Measurements from ENCODE around the gene RAD1. TPM values are rescaled to one million over a fixed set of nuclear protein-coding genes. Genes with fewer than 3 reads are reported as not detected.

The RAD1 gene
- total RNA-seq (2021) (28.4 to 33.4 TPM (median 28.5 TPM) in 3 replicates), Bru-seq, nascent RNA (percentile 93 among the genes with signal in this experiment)
- long read RNA-seq, experiment 1, full-length matches to known transcripts = 100 of 138 reads
- long read RNA-seq, experiment 1, partial matches to known transcripts = 11 of 138 reads
- long read RNA-seq, experiment 1, other reads (novel, unspliced or antisense) = 27 of 138 reads
- long read RNA-seq, experiment 2, full-length matches to known transcripts = 22 of 43 reads
- long read RNA-seq, experiment 2, partial matches to known transcripts = 3 of 43 reads
- long read RNA-seq, experiment 2, other reads (novel, unspliced or antisense) = 18 of 43 reads
- long read RNA-seq, experiment 3, full-length matches to known transcripts = 120 of 154 reads
- long read RNA-seq, experiment 3, partial matches to known transcripts = 11 of 154 reads
- long read RNA-seq, experiment 3, other reads (novel, unspliced or antisense) = 23 of 154 reads

GRCh38 chr5:34915139-34915855, at the start of gene RAD1, which contains the start of gene BRIX1:
RAD1 (minus strand) TSS chr5:34915504; CDS start chr5:34914892, 612 bp downstream.
BRIX1 (plus strand) TSS chr5:34915711; CDS start chr5:34915739, 28 bp downstream.
- ChIA-PET CTCF (interaction anchor here (0.9 to 2.2 kb wide), 10 partner anchors 14 to 440 kb away, joined by 3 to 19 read pairs (median 7); partner anchors contain the start of genes DNAJC21 and TTC23L), POLR2A (interaction anchor here (0.9 to 3.4 kb wide), 9 partner anchors 9 to 440 kb away, joined by 3 to 59 read pairs (median 4); partner anchors contain the start of genes DNAJC21 and TTC23L)
- H3K27ac Mint-ChIP-seq = no peak within 1 kb of the TSS
- no peaks in the 10 kb centered on the region for H3K9me3 Mint-ChIP-seq
- H3K4me3 Mint-ChIP-seq = no peak within 1 kb of the TSS
- ATAC-seq (peak; percentile 99), DNase-seq (ENCODE audit: low spot score) (peak; percentile 96)
- H3K36me3 Mint-ChIP-seq = peaks cover 28% of the 10 kb centered on the region
- peaks cover 25% of the 10 kb centered on the region for H3K4me1 Mint-ChIP-seq
- H3K27me3 Mint-ChIP-seq (ENCODE audit: low read depth) = no peaks in the 10 kb centered on the region
- TF ChIP-seq SMAD4 (CRISPR knock-in tag; IDR thresholded peaks at IDR 0.05) (no peak), ZNF317 (CRISPR knock-in tag; IDR thresholded peaks at IDR 0.05; ENCODE audit: borderline replicate concordance, low read depth) (peak; percentile 45; the same call in 1 of the 2 replicates), IRF2 (CRISPR knock-in tag; IDR thresholded peaks at IDR 0.05; ENCODE audit: borderline replicate concordance, low read depth) (no peak), GRHL2 (CRISPR knock-in tag; IDR thresholded peaks at IDR 0.05; ENCODE audit: insufficient replicate concordance, severe bottlenecking) (no peak), OVOL2 (CRISPR knock-in tag; IDR thresholded peaks at IDR 0.05; ENCODE audit: borderline replicate concordance) (no peak), NR1H2 (CRISPR knock-in tag; IDR thresholded peaks at IDR 0.05) (no peak), ZBTB43 (CRISPR knock-in tag; IDR thresholded peaks at IDR 0.05) (no peak; the same call in 1 of the 2 replicates), USF1 (CRISPR knock-in tag; IDR thresholded peaks at IDR 0.05) (peak; percentile 42; the same call in 1 of the 2 replicates), NR3C1 (CRISPR knock-in tag; conservative IDR thresholded peaks at IDR 0.05; ENCODE audit: low read depth) (no peak), MYBL2 (CRISPR knock-in tag; IDR thresholded peaks at IDR 0.05) (peak; percentile 78), ZNF263 (CRISPR knock-in tag; IDR thresholded peaks at IDR 0.05; ENCODE audit: low read depth) (no peak), NFYB (CRISPR knock-in tag; conservative IDR thresholded peaks at IDR 0.05; ENCODE audit: low read depth) (no peak), STAT6 (CRISPR knock-in tag; conservative IDR thresholded peaks at IDR 0.05; ENCODE audit: low read depth) (no peak), ESRRA (CRISPR knock-in tag; IDR thresholded peaks at IDR 0.05; ENCODE audit: borderline replicate concordance) (no peak), ZNF396 (CRISPR knock-in tag; IDR thresholded peaks at IDR 0.05; ENCODE audit: borderline replicate concordance) (no peak), RELA (CRISPR knock-in tag; IDR thresholded peaks at IDR 0.05; ENCODE audit: borderline replicate concordance) (no peak), NFATC4 (CRISPR knock-in tag; IDR thresholded peaks at IDR 0.05) (no peak), PRDM15 (CRISPR knock-in tag; IDR thresholded peaks at IDR 0.05) (no peak)
- TF ChIP-seq, protein P1, sequence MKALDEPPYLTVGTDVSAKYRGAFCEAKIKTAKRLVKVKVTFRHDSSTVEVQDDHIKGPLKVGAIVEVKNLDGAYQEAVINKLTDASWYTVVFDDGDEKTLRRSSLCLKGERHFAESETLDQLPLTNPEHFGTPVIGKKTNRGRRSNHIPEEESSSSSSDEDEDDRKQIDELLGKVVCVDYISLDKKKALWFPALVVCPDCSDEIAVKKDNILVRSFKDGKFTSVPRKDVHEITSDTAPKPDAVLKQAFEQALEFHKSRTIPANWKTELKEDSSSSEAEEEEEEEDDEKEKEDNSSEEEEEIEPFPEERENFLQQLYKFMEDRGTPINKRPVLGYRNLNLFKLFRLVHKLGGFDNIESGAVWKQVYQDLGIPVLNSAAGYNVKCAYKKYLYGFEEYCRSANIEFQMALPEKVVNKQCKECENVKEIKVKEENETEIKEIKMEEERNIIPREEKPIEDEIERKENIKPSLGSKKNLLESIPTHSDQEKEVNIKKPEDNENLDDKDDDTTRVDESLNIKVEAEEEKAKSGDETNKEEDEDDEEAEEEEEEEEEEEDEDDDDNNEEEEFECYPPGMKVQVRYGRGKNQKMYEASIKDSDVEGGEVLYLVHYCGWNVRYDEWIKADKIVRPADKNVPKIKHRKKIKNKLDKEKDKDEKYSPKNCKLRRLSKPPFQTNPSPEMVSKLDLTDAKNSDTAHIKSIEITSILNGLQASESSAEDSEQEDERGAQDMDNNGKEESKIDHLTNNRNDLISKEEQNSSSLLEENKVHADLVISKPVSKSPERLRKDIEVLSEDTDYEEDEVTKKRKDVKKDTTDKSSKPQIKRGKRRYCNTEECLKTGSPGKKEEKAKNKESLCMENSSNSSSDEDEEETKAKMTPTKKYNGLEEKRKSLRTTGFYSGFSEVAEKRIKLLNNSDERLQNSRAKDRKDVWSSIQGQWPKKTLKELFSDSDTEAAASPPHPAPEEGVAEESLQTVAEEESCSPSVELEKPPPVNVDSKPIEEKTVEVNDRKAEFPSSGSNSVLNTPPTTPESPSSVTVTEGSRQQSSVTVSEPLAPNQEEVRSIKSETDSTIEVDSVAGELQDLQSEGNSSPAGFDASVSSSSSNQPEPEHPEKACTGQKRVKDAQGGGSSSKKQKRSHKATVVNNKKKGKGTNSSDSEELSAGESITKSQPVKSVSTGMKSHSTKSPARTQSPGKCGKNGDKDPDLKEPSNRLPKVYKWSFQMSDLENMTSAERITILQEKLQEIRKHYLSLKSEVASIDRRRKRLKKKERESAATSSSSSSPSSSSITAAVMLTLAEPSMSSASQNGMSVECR (CRISPR knock-in tag; IDR thresholded peaks at IDR 0.05; ENCODE audit: borderline replicate concordance) = 0 out of 2 replicates have a peak, but pooled peaks have one; percentile 75
